RWPE2 (cell line): ENCODE data around the gene CCDC71L.
A peak's percentile ranks its signal among the peaks of the same experiment; 100 is the strongest.

Source experiments
- ATAC-seq: fragments of 200-7000 bp; cut with Tn5 transposase; 3 replicates; pipeline ENCODE4 v1.9.1; 2021; ENCODE audit warnings: low read depth
- DNase-seq: peaks from one replicate; pipeline ENCODE4 v3.0.0-alpha.2; 2020; ENCODE audit warnings: low spot score
- H3K27ac ChIP-seq: fragments of 450-650 bp; 2 replicates; pipeline ENCODE4 v1.5.1; 2017; ENCODE audit warnings: mild to moderate bottlenecking; ENCODE audit not compliant: poor library complexity, severe bottlenecking
- H3K27me3 ChIP-seq: fragments of 250-450 bp; sonication (Bioruptor Pico); 2 replicates; pipeline ENCODE4 v1.5.1; 2021; ENCODE audit warnings: mild to moderate bottlenecking, moderate library complexity; ENCODE audit not compliant: insufficient read depth, poor library complexity, severe bottlenecking
- H3K36me3 ChIP-seq: fragments of 250-450 bp; sonication (Bioruptor Pico); 2 replicates; pipeline ENCODE4 v1.5.1; 2020; ENCODE audit warnings: low read depth, mild to moderate bottlenecking, moderate library complexity
- H3K4me1 ChIP-seq: fragments of 250-450 bp; sonication (Bioruptor Pico); 2 replicates; pipeline ENCODE4 v1.5.1; 2021; ENCODE audit warnings: mild to moderate bottlenecking, moderate library complexity; ENCODE audit not compliant: insufficient read depth, poor library complexity, severe bottlenecking
- H3K4me3 ChIP-seq: fragments of 250-450 bp; sonication (Bioruptor Pico); 2 replicates; pipeline ENCODE4 v1.5.1; 2021; ENCODE audit warnings: mild to moderate bottlenecking, moderate library complexity; ENCODE audit not compliant: severe bottlenecking
- H3K9me3 ChIP-seq: fragments of 250-450 bp; sonication (Bioruptor Pico); 2 replicates; pipeline ENCODE4 v1.5.1; 2021; ENCODE audit warnings: mild to moderate bottlenecking, moderate library complexity; ENCODE audit not compliant: severe bottlenecking
- CTCF ChIP-seq: fragments of 450-650 bp; IDR thresholded peaks from one replicate; pipeline ENCODE4 v1.5.1; 2017; ENCODE audit warnings: mild to moderate bottlenecking, moderate library complexity; ENCODE audit not compliant: poor library complexity, severe bottlenecking

The CCDC71L gene

GRCh38 chr7:106659963-106660861 is 746 bp downstream of the CCDC71L start:
- Histone ChIP-seq H3K9me3 (no peaks in the 10 kb centered on the region), H3K4me3 (peak overlapping the region; percentile 94), H3K4me1 (peaks cover 15% of the 10 kb centered on the region), H3K36me3 (no peaks in the 10 kb centered on the region), H3K27ac (peak overlapping the region; percentile 65), H3K27me3 (no peaks in the 10 kb centered on the region)
- peak; percentile 99 for TF ChIP-seq CTCF
- ATAC-seq (peak; percentile 72), DNase-seq (peak; percentile 70)

GRCh38 chr7:106659166-106659962 is 1.6 kb downstream of the CCDC71L start:
- H3K9me3 ChIP-seq, result no peaks in the 10 kb centered on the region
- H3K4me3 ChIP-seq, result peak overlapping the region; percentile 94
- peaks cover 15% of the 10 kb centered on the region for H3K4me1 ChIP-seq
- DNase-seq, result no peak
- TF ChIP-seq CTCF, result no peak
- no peak for ATAC-seq
- H3K27me3 ChIP-seq, result no peaks in the 10 kb centered on the region
- no peaks in the 10 kb centered on the region for H3K36me3 ChIP-seq
- H3K27ac ChIP-seq, result peak overlapping the region; percentile 65

GRCh38 chr7:106658316-106659165 is 2.4 kb downstream of the CCDC71L start:
- no peaks in the 10 kb centered on the region for H3K27me3 ChIP-seq
- no peaks in the 10 kb centered on the region for H3K9me3 ChIP-seq
- H3K4me1 ChIP-seq, result peaks cover 15% of the 10 kb centered on the region
- peak overlapping the region; percentile 94 for H3K4me3 ChIP-seq
- H3K27ac ChIP-seq, result no peak overlapping the region
- ATAC-seq (no peak), DNase-seq (no peak)
- no peaks in the 10 kb centered on the region for H3K36me3 ChIP-seq
- TF ChIP-seq CTCF, result no peak

- no peaks in the 10 kb centered on the region for H3K27me3 ChIP-seq
- no peaks in the 10 kb centered on the region for H3K9me3 ChIP-seq
- DNase-seq, result no peak
- no peak overlapping the region for H3K4me3 ChIP-seq
- H3K4me1 ChIP-seq, result peaks cover 15% of the 10 kb centered on the region
- no peak for ATAC-seq
- H3K36me3 ChIP-seq, result no peaks in the 10 kb centered on the region
- H3K27ac ChIP-seq, result no peak overlapping the region
- no peak for TF ChIP-seq CTCF
These were observed 3.6 kb downstream of the CCDC71L start for GRCh38 chr7:106657085-106657991.
